Ovary (tissue), 3 donors: ENCODE data around the gene RIF1.

Experiments
- CTCF ChIP-seq, 3 donors: fragments of 450-650 bp in 2 of 3; fragments of 200-600 bp in 1 of 3; IDR thresholded peaks; one replicate each; pipeline versions ENCODE4 v1.5.1 to v1.8.0; 2016 to 2022; ENCODE audit warnings: antibody characterized with exemption in 3 of 3, mild to moderate bottlenecking in 1 of 3
- EP300 ChIP-seq: sonication (generic); formaldehyde crosslinking; IDR thresholded peaks from one replicate; pipeline ENCODE4 v1.6.1; 2017; ENCODE audit warnings: antibody characterized with exemption
- POLR2A ChIP-seq: fragments of 450-650 bp; IDR thresholded peaks from one replicate; pipeline ENCODE4 v1.6.1; 2017; ENCODE audit warnings: antibody characterized with exemption, mild to moderate bottlenecking, moderate library complexity
- donor health status: DM: no; HTN: no; CAD: no.

GRCh38 chr2:151520976-151521375, 111.3 kb downstream of the RIF1 start:
- TF ChIP-seq CTCF (IDR thresholded peaks at IDR 0.05) (no peak), EP300 (no peak), POLR2A (no peak)
